GM18907 (cell line): ENCODE data around the gene RPS6KB2.
A peak's percentile ranks its signal among the peaks of the same experiment; 100 is the strongest.
"Not testable (repeated sequence)": the region's sequence is repeated elsewhere in the genome, so short reads cannot be mapped to it uniquely, and the experiment has no call there.

Experiments used
- ATAC-seq: cut with Tn5 transposase; IDR thresholded peaks from one replicate; pipeline ENCODE4 v1.9.1; 2021; ENCODE audit warnings: mild to moderate bottlenecking, moderate library complexity; ENCODE audit not compliant: unreplicated experiment

RPS6KB2 gene

DNA sequence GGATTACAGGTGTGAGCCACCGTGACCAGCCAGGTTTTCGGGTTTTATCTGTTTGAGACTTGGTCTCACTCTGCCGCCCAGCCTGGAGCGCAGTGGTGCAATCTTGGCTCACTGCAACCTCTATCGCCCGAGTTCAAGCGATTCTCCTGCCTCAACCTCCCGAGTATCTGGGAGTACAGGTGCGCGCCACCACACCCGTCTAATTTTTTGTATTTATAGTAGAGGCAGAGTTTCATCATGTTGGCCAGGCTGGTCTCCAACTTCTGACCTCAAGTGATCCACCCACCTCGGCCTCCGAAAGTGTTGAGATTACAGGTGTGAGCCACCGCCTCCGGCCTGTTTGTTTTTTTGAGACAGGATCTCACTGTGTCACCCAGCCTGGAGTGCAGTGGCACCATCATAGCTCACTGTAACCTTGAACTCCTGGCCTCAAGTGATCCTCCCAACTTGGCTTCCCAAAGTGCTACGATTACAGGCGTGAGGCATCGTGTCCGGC is 882 bp upstream of the RPS6KB2 start:
- not testable (repeated sequence) for ATAC-seq

DNA sequence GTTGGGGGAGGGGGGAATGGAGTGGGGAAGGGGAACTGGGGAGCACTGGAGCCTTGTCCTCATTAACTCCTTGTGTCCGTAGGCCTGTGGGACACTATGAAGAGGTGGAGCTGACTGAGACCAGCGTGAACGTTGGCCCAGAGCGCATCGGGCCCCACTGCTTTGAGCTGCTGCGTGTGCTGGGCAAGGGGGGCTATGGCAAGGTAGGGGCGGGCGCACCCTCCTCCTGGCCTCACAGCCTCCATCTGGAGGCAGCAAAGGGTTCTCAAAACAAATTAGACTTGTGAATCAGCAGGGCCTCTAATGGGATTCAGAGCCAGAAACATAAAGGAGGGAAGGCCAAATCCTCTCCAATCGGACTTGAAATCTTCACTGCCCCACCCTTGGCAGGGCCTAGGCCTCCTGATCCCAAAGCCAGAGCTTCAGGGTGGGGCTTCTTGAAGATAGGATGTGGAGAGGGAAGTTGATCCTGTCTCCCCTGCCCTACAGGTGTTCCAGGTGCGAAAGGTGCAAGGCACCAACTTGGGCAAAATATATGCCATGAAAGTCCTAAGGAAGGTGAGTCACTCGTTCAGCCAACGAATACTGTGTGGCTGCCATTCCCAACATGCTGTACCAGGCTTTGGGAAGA is 859 bp downstream of the RPS6KB2 start:
- ATAC-seq: peak; percentile 3

DNA sequence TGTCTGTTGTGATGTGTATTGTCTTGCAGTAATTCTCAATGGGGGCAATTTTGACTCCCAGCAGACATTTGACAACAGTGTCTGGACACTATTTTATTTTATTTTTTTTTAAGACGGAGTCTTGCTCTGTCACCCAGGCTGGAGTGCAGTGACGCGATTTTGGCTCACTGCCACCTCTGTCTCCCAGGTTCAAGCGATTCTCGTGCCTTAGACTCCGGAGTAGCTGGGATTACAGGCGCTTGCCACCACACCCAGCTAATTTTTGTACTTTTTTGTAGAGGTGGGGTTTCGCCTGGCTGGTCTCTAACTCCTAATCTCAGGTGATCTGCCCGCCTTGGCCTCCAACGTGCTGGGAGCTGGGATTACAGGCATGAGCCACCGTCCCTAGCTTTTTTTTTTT is 1.4 kb downstream of the RPS6KB2 start:
- no peak for ATAC-seq

DNA sequence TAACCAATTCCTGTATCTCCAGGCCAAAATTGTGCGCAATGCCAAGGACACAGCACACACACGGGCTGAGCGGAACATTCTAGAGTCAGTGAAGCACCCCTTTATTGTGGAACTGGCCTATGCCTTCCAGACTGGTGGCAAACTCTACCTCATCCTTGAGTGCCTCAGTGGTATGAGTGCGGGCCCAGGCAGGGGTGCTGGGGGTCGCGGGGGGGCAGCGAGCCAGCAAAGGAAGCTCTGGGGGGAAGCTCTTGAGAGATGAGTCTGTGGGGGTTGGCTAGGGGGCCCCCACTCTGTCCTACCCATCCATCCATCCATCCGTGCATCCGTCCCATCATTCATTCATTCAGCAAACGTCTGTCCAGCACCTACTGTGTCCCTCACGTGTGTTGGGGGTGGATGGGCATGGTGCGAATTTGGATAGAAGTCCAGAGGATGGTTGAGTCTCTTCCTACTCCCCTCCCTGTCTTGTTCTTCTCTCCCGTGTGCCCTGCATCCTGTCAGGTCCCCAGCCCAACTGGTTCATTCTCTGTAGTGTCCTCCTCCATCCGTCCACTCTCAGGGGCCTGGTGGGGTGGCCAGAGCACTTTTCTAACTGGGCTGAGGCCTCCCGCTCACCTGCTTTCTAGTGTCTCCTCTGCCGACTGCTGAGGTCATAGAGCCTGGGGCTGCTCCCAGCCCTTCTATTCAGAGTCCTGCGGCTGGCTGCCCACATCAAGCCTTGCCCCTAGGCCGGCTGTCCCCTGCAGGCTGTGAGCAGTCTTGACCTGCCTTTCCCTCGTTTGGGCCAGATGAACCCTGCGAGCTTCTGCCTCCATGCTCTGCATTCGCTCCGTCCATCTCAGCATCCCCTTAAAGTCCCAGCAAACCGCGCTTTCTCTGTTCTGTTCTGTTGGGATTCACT is 3.3 kb downstream of the RPS6KB2 start:
- no peak for ATAC-seq

DNA sequence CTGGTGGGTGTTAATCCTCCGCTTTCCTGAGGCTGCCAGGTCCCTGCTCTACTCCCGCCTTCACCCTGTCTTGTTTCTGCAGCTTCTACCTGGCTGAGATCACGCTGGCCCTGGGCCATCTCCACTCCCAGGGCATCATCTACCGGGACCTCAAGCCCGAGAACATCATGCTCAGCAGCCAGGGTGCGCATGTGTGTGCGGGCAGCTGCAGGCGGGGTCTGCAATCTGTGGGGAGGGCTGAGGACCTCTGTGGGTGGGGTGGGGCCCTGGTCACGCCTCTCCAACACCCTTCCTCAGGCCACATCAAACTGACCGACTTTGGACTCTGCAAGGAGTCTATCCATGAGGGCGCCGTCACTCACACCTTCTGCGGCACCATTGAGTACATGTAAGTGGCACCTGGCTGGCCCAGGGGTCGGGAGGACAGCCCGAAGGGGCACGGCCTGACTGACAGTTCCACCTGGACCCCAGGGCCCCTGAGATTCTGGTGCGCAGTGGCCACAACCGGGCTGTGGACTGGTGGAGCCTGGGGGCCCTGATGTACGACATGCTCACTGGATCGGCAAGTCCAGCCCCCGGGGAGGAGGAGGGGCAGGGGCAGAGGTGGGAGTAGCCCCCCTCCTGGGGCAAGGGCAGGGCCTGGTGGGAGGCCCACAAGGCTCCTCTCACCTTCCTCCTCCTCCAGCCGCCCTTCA is 4.5 kb downstream of the RPS6KB2 start:
- ATAC-seq: no peak

DNA sequence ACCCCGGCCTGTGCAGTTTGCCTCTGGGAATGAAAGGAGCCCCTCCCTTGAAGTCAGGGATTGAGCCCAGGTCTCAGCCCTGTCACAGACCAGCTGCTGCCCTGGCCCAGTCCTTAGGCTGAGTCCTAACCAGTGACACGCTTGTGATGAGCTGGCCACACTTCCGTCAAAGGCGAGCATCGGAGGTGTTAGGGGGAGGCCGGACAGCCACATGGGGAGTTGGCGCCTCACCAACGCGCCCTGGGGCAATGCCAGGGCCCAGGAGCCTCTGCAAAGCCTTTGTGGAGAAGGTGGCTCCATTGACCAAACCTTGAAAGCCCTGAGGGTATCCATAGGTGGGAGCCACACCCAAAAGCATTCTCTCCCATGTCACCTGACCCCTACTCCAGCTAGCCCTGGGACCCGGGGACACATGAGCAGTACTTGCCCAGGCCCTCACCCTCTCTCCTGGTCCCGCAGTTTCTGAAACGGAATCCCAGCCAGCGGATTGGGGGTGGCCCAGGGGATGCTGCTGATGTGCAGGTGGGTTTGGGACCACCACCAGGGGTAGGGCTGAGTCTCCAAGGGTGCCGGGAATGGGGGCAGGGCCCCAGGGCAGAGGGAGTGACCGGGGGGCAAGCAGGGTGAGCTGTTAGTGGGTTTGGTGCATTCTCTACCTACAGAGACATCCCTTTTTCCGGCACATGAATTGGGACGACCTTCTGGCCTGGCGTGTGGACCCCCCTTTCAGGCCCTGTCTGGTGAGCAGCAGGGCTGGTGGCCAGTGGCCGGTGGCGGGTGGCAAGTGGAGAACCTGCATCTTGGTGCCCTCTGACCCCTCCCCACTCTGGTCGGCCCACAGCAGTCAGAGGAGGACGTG is 5.5 kb downstream of the RPS6KB2 start:
- no peak for ATAC-seq

DNA sequence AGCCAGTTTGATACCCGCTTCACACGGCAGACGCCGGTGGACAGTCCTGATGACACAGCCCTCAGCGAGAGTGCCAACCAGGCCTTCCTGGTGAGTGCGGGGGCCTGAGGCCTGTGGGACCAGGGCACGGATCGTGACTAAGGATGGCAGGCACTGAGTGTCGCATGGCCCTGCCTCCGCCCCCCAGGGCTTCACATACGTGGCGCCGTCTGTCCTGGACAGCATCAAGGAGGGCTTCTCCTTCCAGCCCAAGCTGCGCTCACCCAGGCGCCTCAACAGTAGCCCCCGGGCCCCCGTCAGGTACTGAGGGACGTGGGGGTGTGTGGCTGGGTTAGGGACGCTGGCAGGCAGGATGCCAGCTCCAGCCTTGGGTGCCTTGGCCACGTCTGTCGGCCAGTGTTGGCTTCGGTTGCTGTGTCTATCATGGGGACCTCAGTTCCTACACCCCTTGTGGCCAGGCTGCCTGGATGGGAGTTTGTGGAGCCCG is 6.1 kb downstream of the RPS6KB2 start:
- no peak for ATAC-seq

DNA sequence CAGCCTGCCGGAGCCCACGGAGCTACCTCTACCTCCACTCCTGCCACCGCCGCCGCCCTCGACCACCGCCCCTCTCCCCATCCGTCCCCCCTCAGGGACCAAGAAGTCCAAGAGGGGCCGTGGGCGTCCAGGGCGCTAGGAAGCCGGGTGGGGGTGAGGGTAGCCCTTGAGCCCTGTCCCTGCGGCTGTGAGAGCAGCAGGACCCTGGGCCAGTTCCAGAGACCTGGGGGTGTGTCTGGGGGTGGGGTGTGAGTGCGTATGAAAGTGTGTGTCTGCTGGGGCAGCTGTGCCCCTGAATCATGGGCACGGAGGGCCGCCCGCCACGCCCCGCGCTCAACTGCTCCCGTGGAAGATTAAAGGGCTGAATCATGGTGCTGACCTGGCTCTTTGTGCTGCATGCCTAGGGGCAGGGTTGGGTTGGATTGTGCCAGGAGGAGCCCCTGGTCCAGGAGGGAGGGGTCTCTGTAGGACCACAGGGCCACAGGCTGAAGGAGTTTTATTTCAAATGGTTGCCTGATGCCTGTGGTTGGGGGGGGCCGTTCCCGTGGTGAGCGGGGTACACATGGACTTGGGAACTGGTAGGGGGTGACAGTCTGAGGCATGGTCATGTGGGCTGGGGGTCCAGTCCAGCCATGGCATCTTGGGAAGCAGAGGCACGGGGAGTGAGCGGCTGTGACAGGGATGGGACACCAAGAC is 6.9 kb downstream of the RPS6KB2 start:
- ATAC-seq: no peak

DNA sequence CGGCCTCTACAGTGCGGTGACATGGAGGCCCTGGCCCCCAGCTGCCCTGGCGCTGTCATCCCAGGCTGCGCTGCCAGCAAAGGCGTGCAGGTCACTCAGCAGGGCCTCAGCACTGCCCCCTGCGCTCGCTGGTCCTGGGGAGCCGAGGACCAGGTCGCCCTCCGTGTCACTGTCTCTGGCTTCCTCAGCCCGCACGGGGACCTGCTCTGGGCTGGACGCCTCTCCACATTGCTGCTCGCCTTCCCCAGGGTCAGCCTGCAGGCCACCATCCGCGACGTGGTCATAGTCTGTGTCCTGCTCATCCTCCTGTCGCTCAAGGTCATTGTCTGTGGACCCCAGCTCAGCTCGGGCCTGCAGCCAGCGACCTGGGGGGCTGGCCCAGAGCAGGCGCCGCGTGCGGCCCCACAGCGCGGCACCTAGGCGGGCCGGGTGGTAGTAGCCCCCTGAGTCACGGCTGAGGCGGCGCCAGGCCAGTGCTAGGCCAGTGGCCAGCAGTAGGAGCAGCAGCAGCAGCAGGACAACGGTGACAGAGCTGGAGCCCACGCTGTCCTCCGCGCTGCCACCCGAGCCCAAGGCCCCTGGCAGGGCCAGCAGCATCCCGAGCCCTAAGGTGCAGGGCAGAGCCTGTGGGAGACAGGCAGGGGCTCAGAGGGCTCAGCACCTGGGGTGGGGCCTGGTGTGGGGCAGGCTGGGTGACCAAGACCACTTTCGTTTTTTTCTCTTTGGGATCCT is 7.6 kb downstream of the RPS6KB2 start:
- ATAC-seq: no peak

DNA sequence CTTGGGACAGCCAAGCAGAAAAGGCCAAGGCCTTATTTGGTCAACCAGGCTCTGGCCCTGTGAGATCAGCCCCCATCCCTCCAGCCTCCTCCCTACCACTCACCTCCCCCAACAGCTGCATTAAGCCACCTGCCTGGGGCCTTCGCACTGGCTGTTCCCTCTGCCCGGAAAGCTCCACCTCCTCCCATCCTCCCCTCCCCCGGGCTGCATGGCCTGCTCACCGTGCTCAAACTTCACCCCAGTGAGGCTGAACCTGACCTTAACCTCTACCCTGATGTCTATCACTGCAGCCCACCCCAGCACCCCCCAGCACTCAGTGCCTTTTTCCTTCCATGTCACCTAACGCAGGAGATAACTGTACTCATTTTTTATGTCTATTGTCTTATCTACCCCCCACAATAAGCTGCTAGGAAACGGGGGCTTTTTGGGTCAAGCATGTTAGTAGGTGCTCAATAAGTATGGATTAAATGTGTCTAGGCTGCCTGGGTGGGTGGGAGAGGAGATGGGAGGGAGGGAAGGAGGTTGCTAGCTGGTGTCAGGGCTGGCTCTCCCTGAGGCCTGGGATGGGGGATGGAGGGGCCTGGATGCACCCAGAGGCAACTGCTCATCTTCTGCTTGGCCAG is 8.3 kb downstream of the RPS6KB2 start:
- no peak for ATAC-seq

DNA sequence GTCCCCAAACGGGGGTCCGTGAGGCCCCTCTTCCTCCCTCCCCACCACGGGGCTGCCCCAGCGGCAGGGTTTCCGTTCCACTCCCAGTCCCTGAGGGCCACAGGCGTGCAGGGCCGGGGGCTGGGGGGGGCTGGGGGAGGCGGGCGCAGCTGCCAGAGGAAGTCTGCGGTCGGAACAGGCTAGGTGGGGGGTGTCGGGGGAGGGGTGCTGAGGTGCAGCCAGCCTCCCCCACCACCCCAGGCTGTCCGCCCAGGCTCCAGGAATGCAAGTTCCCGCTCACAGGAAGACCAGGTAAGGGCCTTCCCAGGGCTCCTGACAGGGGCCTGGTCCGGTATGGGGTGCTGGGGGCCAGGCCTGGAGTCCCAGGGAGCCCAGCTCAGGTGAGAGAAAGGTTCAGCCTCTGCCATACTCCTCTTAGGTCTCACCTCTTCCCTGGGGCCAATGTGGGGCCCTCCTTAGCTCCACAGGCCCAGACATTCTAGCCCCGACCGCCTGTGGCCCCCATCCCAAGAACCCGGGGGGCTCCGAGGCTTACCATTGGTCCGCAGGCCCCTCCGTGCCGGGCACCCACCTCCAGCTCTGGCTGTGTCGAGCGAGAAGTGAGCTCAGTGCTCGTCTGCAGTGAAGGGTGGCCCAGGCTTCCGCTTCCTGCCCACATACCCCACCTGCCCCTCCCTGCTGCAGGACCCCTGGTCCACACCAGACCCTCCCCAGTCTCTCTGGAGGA is 9.0 kb downstream of the RPS6KB2 start, which contains the start of gene PTPRCAP:
Gene PTPRCAP (minus strand): TSS at position 601 of the 727 bp plus-strand sequence. CDS start 63 bp downstream, at position 538.
- ATAC-seq: peak; percentile 27

DNA sequence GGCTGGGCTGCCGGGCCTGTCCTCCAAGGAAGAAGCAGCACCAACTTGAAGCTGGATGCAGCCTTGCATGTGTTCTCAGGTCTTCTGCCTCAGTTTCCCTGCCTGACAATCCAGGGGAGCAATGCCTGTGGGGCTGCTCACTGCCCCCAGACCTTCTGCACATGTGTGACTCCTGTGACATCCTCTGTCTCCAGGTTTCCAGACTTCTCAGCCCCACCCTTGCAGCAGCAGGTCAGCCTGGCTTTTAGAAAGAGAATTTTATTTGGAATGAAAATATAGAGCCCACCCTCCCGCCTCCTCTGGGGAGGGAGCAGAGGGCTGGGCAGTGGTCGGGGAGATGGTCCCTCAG is 9.5 kb downstream of the RPS6KB2 start:
- ATAC-seq: no peak

DNA sequence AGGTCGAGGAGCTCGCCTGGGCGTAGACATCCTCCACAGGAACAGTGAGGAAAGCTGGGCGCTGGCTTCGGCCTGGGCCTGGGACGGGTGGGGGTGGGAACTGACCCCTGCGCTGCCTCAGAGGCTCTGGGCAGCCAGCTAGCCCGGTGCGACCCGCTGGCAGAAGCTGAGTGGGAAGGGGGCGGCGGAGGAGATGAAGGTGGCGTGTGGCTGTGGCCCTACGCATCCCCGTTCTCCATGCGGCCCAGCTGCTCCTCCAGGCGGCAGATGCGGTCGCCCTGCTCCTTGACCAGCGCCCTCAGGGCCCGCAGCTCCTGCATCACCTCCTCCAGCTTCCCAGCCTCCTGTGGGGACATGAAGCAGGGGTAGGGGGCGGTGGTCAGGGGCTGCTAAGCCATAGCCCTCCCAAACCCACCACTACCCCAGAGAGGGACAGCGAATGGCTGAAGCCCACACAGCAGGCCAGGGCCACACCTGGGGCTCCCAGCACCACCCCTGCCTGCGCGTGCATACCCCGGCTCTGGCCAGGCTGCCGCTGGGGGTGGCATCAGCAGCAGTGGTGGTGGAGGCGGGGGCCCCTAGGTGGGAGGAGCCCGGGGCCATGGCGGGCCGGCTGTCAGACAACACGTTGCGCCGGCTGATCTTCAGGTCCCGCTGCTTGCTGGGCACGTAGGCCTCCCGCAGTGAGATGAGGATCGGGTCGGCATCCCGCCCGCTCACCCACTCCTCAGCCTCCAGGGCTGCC is 10.0 kb downstream of the RPS6KB2 start:
- ATAC-seq: no peak

DNA sequence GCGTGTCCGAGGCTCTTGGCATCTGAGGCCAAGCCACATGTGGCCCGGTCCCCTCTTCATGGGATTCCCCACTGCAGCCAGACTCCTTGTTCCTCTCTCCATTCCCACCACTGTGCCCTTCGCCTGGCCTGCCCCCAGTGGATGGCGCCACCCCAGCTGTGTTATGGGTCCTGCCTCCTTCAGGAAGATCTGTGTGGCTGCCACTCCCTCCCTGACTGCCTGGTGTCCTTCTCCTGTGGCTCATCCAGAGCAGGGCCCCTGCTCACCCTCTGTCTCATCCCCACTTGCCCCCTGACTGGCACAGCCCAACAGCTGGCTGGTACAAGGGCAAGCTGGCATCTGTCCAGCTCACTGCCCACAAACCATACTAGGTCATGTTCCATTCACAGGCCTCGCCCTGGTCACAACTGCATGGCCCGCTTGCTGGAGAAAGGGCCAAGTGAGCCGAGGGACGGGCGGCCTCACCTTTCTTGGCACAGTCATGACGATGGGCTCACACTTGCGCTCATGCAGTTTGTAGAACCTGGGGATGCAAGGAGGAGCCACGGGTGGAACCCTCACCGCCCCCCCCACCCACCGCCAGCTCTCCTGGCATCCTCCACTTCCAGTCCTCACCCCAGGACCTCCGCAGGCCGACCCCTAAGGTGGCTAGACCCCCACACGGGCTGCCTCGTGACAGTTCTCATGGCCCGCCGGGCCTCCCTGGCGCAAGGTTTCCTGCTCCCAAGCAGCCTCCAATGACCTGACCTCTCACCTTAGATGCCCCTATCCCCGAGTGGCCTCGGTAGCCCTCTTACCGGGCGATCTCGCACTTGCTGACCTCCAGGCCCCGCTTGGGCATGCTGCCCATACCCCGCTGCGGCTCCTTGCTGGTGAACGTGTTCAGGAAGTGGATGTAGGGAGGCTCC is 11.3 kb downstream of the RPS6KB2 start:
- no peak for ATAC-seq

DNA sequence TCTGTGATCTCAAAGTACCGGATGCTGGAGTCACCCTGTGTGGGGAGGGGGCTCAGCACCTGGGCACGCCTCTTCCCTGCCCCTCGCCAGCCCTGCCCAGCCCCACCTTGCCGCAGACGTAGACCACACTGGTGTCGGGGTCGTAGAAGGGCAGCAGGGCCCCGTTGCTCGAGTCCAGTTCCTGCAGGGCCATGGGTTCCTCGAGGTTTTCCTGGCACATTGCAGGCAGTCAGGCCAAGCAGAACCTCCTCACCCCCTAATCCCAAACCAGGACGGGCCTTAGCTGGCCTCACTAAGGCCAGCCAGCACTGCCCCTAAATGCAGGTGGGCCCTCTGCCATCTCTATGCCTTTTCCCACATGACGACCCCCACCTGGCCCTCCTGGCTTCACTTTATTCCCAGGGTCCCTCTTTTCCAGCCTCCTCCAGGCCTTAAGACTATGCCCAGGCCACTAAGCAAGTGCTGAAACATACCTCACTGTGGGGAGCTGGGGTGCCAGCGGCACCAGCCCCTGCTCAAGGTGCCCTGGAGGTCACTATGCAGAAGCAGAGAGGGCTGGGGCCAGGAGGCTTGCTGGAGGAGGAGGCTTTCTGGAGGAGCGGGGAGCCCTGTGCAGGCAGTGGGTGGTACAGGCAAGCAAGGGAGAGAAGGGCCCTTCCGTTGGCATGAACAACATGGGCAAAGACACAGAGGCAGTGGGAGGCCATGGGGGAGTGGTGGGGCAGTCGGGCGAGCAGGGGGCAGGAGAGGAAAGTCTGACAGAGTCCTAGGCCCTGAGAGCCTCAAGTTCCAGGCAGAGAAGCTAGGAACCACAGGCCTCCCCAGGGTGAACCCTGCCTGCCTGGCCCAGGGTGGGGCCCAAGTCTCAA is 12.2 kb downstream of the RPS6KB2 start:
- no peak for ATAC-seq
